Ovary (tissue), 9 donors: Measurements from ENCODE around the gene HDHD5. TPM values are rescaled to one million over a fixed set of nuclear protein-coding genes. Genes with fewer than 3 reads are reported as not detected.

Experiments used
- DNase-seq, 5 donors: peaks; one replicate each; pipeline ENCODE4 v3.0.0-alpha.2; 2019 to 2020
- H3K27ac ChIP-seq, 2 donors: fragments of 200-600 bp; one replicate each; pipeline versions ENCODE4 v1.5.1 to v1.8.0; 2019 to 2022
- H3K27me3 ChIP-seq: fragments of 200-600 bp; one replicate; pipeline ENCODE4 v1.8.0; 2022
- H3K36me3 ChIP-seq: fragments of 200-600 bp; sonication (generic); one replicate; pipeline ENCODE4 v1.5.1; 2019
- H3K4me1 ChIP-seq: one replicate; pipeline ENCODE4 v1.8.1; 2013; ENCODE audit warnings: mild to moderate bottlenecking, moderate library complexity; ENCODE audit not compliant: insufficient read depth
- H3K4me3 ChIP-seq: fragments of 200-600 bp; sonication (generic); one replicate; pipeline ENCODE4 v1.5.1; 2017
- H3K9me3 ChIP-seq, 2 donors: fragments of 200-600 bp in 1 of 2; sonication (generic) in 1 of 2; one replicate each; pipeline versions ENCODE4 v1.5.1 to v1.8.1; 2013 to 2019; ENCODE audit warnings: mild to moderate bottlenecking in 1 of 2, moderate library complexity in 1 of 2
- CTCF ChIP-seq, 3 donors: fragments of 450-650 bp in 2 of 3; fragments of 200-600 bp in 1 of 3; IDR thresholded peaks; one replicate each; pipeline versions ENCODE4 v1.5.1 to v1.8.0; 2016 to 2022; ENCODE audit warnings: antibody characterized with exemption in 3 of 3, mild to moderate bottlenecking in 1 of 3
- EP300 ChIP-seq: sonication (generic); formaldehyde crosslinking; IDR thresholded peaks from one replicate; pipeline ENCODE4 v1.6.1; 2017; ENCODE audit warnings: antibody characterized with exemption
- POLR2A ChIP-seq: fragments of 450-650 bp; IDR thresholded peaks from one replicate; pipeline ENCODE4 v1.6.1; 2017; ENCODE audit warnings: antibody characterized with exemption, mild to moderate bottlenecking, moderate library complexity
- WGBS, 3 donors: extraction: QIAGEN DNeasy Blood & Tissue Kit in 1 of 3; methylation state at CpG; one replicate each; pipeline versions ENCODE4 v1.1.5 to v1.1.7; 2013 to 2017; 5-methylcytosine and 5-hydroxymethylcytosine counted together
- intact Hi-C, 4 donors: fragments of 100-400 bp; cut with DNase I; formaldehyde crosslinking; loops; one replicate each; pipeline versions ENCODE4 v1.11.0 to v1.15.1; 2022 to 2023
- polyA plus RNA-seq, 2 donors: library from polyadenylated mRNA; stranded (reverse); fragments of 200-250 nt in 1 of 2; fragments of 350-450 nt in 1 of 2; fragmentation: Illumina TruSeq in 1 of 2; extraction: RNeasy Lipid Tissue Mini Kit (QIAGEN cat#74804) in 1 of 2; gene quantifications; one replicate each; pipeline ENCODE4 v1.2.3, GENCODE V29; 2013 to 2014
- total RNA-seq, 7 donors: library from RNA; depleted of rRNA in 2 of 7; stranded (reverse); fragments of >200 nt in 2 of 7; fragmentation: NEBNext Ultra II Directional in 3 of 7; extraction: Animal tissue kit (Norgen Biotek cat#: 25700) in 3 of 7; gene quantifications; one replicate each; pipeline versions ENCODE4 v1.1.0 to v1.2.4, GENCODE V29; 2016 to 2023
- donor health status: DM: no; HTN: no; CAD: no; lungs with moderate emphysema.
- donor health status: DM: no; HTN: no; CAD: no.
- donor health status: Bipolar disorder and iron deficiency.
- donor health status: DM: yes; HTN: yes; CAD: no.
- donor health status: DM: no; HTN: no; CAD: no.
- donor health status: DM: yes; HTN: yes; CAD: no.

The HDHD5 gene
- total and polyA plus RNA-seq, 9 donors: 8.9 to 29.5 (median 23.9) TPM

- intact Hi-C loops: loop anchor here (5.0 to 10.0 kb wide), 3 partner anchors 323 to 333 kb away; no protein-coding TSS in a partner anchor
- TF ChIP-seq EP300 (no peak), CTCF (IDR thresholded peaks at IDR 0.05) (peak; percentile 66 to 94 (median 89)), POLR2A (peak; percentile 44)
- 1 to 3% (median 1%) methylated on average over 15 to 83 of the region's 83 CpGs for WGBS, 3 donors
- Histone ChIP-seq H3K9me3 (no peaks in the 10 kb centered on the region), H3K27me3 (no peaks in the 10 kb centered on the region), H3K4me1 (peaks cover 10% of the 10 kb centered on the region), H3K36me3 (no peaks in the 10 kb centered on the region), H3K4me3 (peak overlapping the region; percentile 61), H3K27ac (peak overlapping the region; percentile 74 to 76)
- peak; percentile 81 to 89 (median 86) for DNase-seq
Measured at GRCh38 chr22:17171153-17172028, 12.3 kb upstream of the HDHD5 start.

GRCh38 chr22:17167486-17167885 is 8.4 kb upstream of the HDHD5 start:
- H3K4me1 ChIP-seq: peaks cover 10% of the 10 kb centered on the region
- peak in 4 of 5 donors; percentile 34 to 59 (median 44) for DNase-seq
- no peaks in the 10 kb centered on the region for H3K36me3 ChIP-seq
- intact Hi-C loops: no loop called here
- no peak overlapping the region for H3K27ac ChIP-seq
- H3K4me3 ChIP-seq: no peak overlapping the region
- H3K27me3 ChIP-seq: no peaks in the 10 kb centered on the region
- 25 to 32% (median 31%) methylated on average over 7 of the region's 7 CpGs for WGBS, 3 donors
- TF ChIP-seq EP300 (no peak), CTCF (IDR thresholded peaks at IDR 0.05) (no peak), POLR2A (no peak)
- H3K9me3 ChIP-seq: no peaks in the 10 kb centered on the region

GRCh38 chr22:17164392-17165024 is 5.4 kb upstream of the HDHD5 start:
- Histone ChIP-seq H3K27me3 (no peaks in the 10 kb centered on the region), H3K4me3 (no peak overlapping the region), H3K9me3 (no peaks in the 10 kb centered on the region), H3K4me1 (peaks cover 10% of the 10 kb centered on the region), H3K36me3 (no peaks in the 10 kb centered on the region), H3K27ac (no peak overlapping the region)
- WGBS, 3 donors: 81 to 90% (median 85%) methylated on average over 3 of the region's 3 CpGs
- DNase-seq: no peak
- TF ChIP-seq POLR2A (no peak), CTCF (IDR thresholded peaks at IDR 0.05) (no peak), EP300 (no peak)
- intact Hi-C loops: no loop called here

GRCh38 chr22:17162731-17163130 is 3.7 kb upstream of the HDHD5 start:
- intact Hi-C loops: no loop called here
- Histone ChIP-seq H3K27ac (no peak overlapping the region), H3K9me3 (no peaks in the 10 kb centered on the region), H3K36me3 (no peaks in the 10 kb centered on the region), H3K27me3 (no peaks in the 10 kb centered on the region), H3K4me3 (no peak overlapping the region), H3K4me1 (peaks cover 12% of the 10 kb centered on the region)
- DNase-seq: no peak
- WGBS, 3 donors: 78 to 93% (median 80%) methylated on average over 8 of the region's 8 CpGs
- TF ChIP-seq POLR2A: no peak
- TF ChIP-seq CTCF (IDR thresholded peaks at IDR 0.05): no peak
- TF ChIP-seq EP300: no peak
